ENCODE results near the gene DNAJC3.
"Not testable (repeated sequence)": the region's sequence is repeated elsewhere in the genome, so short reads cannot be mapped to it uniquely, and the experiment has no call there.

DNAJC3 gene

DNA sequence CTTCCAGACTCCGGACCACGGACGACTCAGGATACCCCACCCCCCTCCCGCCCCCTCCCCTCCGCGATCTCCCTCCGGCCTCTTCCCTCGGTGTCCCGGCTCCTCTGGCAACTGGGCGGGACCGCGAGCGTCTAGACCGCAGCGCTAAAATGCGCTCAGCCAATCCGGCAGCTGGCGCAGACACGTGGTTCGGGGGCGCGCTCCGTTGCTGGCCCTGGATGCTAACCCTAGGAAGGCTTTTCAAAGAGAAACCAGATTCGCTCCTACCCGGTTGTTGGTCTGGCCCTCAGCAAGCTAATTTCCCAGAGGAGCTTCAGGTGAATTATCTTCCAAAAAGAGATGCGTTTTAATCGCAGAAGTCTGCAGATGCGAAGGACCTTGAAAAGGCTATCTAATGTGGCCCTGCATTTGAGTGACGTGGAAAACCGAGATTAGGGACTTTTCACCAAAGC lies 32.3 kb upstream of the DNAJC3 start, which contains the start of gene DZIP1:
Gene DZIP1 (minus strand): TSS at position 106 of the 452 bp plus-strand sequence. CDS start 2,677 bp downstream, outside the sequence.
- H3K36me3 ChIP-seq (ENCODE audit: control insufficient read depth, insufficient read depth, low read length): no peaks in the 10 kb centered on the region
- peak within 1 kb of the TSS; percentile 76 for H3K4me3 ChIP-seq (ENCODE audit: low read depth, low read length)
- peaks cover 21% of the 10 kb centered on the region for H3K27me3 ChIP-seq (ENCODE audit: control insufficient read depth, insufficient read depth, low read length)
- no peaks in the 10 kb centered on the region for H3K4me1 ChIP-seq (ENCODE audit: control insufficient read depth, insufficient read depth, low read length)
- peak within 1 kb of the TSS; percentile 47 for H3K9ac ChIP-seq (ENCODE audit: low read depth, low read length)
- H3K9me3 ChIP-seq (ENCODE audit: control insufficient read depth, insufficient read depth, low read length): no peaks in the 10 kb centered on the region

DNA sequence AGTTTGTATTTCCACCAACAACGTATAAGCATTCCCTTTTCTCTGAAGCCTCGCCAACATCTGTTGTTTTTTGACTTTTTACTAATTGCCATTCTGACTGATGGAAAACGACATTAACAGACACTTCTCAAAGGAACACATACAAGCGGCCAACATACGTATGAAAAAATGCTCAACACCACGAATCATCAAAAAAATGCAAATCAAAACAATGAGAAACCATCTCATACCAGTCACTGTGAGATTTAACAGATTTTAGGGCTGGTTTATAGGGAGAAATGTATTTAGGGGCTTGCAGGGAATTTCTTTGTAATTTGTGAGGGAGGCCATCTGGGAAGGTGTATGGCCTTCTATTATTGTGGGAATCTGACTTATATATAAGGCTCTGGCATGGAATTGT lies 29.6 kb upstream of the DNAJC3 start:
- Histone ChIP-seq H3K4me3 (ENCODE audit: low read depth, low read length) (no peak overlapping the region), H3K27me3 (ENCODE audit: control insufficient read depth, insufficient read depth, low read length) (peaks cover 16% of the 10 kb centered on the region), H3K4me1 (ENCODE audit: control insufficient read depth, insufficient read depth, low read length) (no peaks in the 10 kb centered on the region), H3K9ac (ENCODE audit: low read depth, low read length) (no peak overlapping the region), H3K36me3 (ENCODE audit: control insufficient read depth, insufficient read depth, low read length) (no peaks in the 10 kb centered on the region), H3K9me3 (ENCODE audit: control insufficient read depth, insufficient read depth, low read length) (no peaks in the 10 kb centered on the region)

DNA sequence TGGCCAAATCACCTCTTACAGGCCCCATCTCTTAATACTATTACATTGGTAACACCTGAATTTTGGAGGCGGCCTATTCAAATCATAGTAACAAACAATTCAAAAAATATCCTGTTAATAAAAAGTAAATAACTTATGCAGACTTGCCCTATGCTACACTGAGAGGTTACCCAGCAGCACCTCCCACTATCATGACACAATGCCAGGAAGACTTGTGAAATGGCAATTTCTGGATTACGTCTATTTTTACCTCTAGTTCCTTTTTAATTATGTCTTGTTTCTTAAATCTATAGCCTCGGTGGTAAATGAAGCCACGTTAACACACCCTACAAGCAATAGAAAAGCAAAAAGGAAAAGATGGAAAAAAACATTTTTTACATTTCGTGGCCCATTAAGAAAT lies 26.2 kb upstream of the DNAJC3 start:
- H3K27me3 ChIP-seq (ENCODE audit: control insufficient read depth, insufficient read depth, low read length): no peaks in the 10 kb centered on the region
- no peak overlapping the region for H3K4me3 ChIP-seq (ENCODE audit: low read depth, low read length)
- peaks cover 4% of the 10 kb centered on the region for H3K4me1 ChIP-seq (ENCODE audit: control insufficient read depth, insufficient read depth, low read length)
- no peaks in the 10 kb centered on the region for H3K36me3 ChIP-seq (ENCODE audit: control insufficient read depth, insufficient read depth, low read length)
- no peak overlapping the region for H3K9ac ChIP-seq (ENCODE audit: low read depth, low read length)
- H3K9me3 ChIP-seq (ENCODE audit: control insufficient read depth, insufficient read depth, low read length): no peaks in the 10 kb centered on the region

GRCh38 chr13:95652244-95652764 lies 24.6 kb upstream of the DNAJC3 start:
- Histone ChIP-seq H3K36me3 (ENCODE audit: control insufficient read depth, insufficient read depth, low read length) (no peaks in the 10 kb centered on the region), H3K27me3 (ENCODE audit: control insufficient read depth, insufficient read depth, low read length) (no peaks in the 10 kb centered on the region)

DNA sequence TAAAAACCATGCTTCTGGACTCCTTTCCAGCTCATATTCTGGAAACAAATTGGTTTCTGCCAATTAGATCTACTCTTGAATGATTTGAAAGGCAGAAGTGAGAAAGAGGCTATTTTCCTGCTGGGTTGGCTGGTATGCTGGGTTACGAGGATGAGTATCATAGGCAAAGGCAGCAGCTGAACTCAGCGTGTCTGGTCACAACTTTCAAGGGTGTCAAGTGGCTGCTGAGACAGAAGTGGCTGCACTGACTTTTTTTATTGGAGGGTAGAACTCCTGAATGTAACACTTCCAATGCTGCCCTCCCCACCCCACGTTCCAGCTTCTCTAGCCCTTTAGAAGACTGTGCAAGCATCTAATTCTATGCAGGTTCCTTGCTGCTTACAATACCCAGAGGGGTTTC lies 24.1 kb upstream of the DNAJC3 start:
- Histone ChIP-seq H3K36me3 (ENCODE audit: control insufficient read depth, insufficient read depth, low read length) (no peaks in the 10 kb centered on the region), H3K9ac (ENCODE audit: low read depth, low read length) (no peak overlapping the region), H3K27me3 (ENCODE audit: control insufficient read depth, insufficient read depth, low read length) (no peaks in the 10 kb centered on the region), H3K4me3 (ENCODE audit: low read depth, low read length) (no peak overlapping the region), H3K4me1 (ENCODE audit: control insufficient read depth, insufficient read depth, low read length) (peaks cover 4% of the 10 kb centered on the region), H3K9me3 (ENCODE audit: control insufficient read depth, insufficient read depth, low read length) (no peaks in the 10 kb centered on the region)

More at GRCh38 chr13:95652244-95652764, 24.6 kb upstream of the DNAJC3 start:
- H3K9me3 ChIP-seq (ENCODE audit: control insufficient read depth, insufficient read depth, low read length): no peaks in the 10 kb centered on the region
- peaks cover 4% of the 10 kb centered on the region for H3K4me1 ChIP-seq (ENCODE audit: control insufficient read depth, insufficient read depth, low read length)
- no peak overlapping the region for H3K9ac ChIP-seq (ENCODE audit: low read depth, low read length)
- no peak overlapping the region for H3K4me3 ChIP-seq (ENCODE audit: low read depth, low read length)

DNA sequence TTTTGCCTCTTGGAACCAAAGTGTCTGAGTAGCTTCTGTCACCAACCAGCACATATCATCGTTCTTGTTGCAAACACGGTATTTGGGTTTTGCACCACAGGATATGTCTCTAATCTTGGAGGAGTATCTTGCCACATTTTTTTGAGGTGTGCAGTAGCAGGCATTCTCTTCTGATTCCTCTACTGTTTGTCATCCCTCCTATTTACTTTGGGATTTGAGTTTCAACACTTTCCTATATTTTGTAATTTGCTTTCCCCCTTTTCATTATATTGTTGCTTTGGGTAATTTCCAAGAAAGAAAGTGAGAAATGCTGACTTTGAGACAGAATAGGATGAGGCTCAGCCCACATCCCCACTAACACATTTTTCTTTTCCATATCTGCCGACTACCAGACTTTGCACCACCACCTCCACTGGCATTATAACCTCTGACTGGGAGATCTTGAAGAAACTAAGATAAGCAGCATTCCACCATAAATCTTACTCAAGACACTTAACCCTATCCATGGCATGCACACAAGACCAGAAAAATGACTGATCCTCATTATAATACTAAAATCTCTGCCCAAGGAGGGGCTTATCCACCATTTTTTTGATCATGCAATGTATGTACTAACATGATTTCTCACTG lies 20.4 kb upstream of the DNAJC3 start:
- H3K27me3 ChIP-seq (ENCODE audit: control insufficient read depth, insufficient read depth, low read length): no peaks in the 10 kb centered on the region
- peaks cover 4% of the 10 kb centered on the region for H3K4me1 ChIP-seq (ENCODE audit: control insufficient read depth, insufficient read depth, low read length)
- no peaks in the 10 kb centered on the region for H3K9me3 ChIP-seq (ENCODE audit: control insufficient read depth, insufficient read depth, low read length)
- H3K36me3 ChIP-seq (ENCODE audit: control insufficient read depth, insufficient read depth, low read length): no peaks in the 10 kb centered on the region
- no peak overlapping the region for H3K4me3 ChIP-seq (ENCODE audit: low read depth, low read length)
- H3K9ac ChIP-seq (ENCODE audit: low read depth, low read length): no peak overlapping the region

- Histone ChIP-seq H3K4me1 (ENCODE audit: control insufficient read depth, insufficient read depth, low read length) (no peaks in the 10 kb centered on the region), H3K27me3 (ENCODE audit: control insufficient read depth, insufficient read depth, low read length) (no peaks in the 10 kb centered on the region), H3K36me3 (ENCODE audit: control insufficient read depth, insufficient read depth, low read length) (no peaks in the 10 kb centered on the region), H3K9ac (ENCODE audit: low read depth, low read length) (no peak overlapping the region), H3K9me3 (ENCODE audit: control insufficient read depth, insufficient read depth, low read length) (no peaks in the 10 kb centered on the region), H3K4me3 (ENCODE audit: low read depth, low read length) (no peak overlapping the region)
Measured at GRCh38 chr13:95659500-95659899, 17.4 kb upstream of the DNAJC3 start.

DNA sequence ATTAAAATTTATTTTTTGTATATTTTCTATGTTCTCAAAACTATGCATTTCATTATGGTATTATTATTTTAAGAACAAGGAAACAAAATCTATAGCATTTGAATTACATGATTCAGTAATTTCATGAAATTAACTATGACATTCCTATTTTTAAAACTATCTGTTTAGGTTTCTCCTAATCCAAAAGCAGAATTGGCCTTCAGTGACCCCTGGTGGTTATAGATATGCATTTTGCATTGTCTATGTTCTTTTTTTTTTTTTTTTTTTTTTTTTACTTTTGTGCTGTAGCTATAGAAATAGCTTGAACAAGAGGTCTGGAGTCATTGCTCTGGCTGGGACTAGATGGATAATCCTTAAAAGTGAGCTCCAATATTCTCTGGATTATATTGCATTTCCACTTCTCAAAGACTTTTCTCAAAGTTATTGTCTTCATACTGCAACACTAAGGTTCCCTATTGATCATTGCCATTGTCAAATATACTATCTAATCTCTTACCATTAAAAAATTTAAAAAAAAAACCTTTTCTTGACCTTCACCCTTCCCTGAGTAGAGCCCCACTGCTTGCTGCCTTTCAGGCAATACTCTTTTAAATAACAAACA lies 15.9 kb upstream of the DNAJC3 start:
- H3K27me3 ChIP-seq (ENCODE audit: control insufficient read depth, insufficient read depth, low read length): no peaks in the 10 kb centered on the region
- no peak overlapping the region for H3K9ac ChIP-seq (ENCODE audit: low read depth, low read length)
- H3K4me1 ChIP-seq (ENCODE audit: control insufficient read depth, insufficient read depth, low read length): no peaks in the 10 kb centered on the region
- H3K4me3 ChIP-seq (ENCODE audit: low read depth, low read length): no peak overlapping the region
- no peaks in the 10 kb centered on the region for H3K9me3 ChIP-seq (ENCODE audit: control insufficient read depth, insufficient read depth, low read length)
- H3K36me3 ChIP-seq (ENCODE audit: control insufficient read depth, insufficient read depth, low read length): no peaks in the 10 kb centered on the region

- not testable (repeated sequence) for H3K27me3 ChIP-seq (ENCODE audit: control insufficient read depth, insufficient read depth, low read length); H3K36me3 ChIP-seq (ENCODE audit: control insufficient read depth, insufficient read depth, low read length); H3K4me3 ChIP-seq (ENCODE audit: low read depth, low read length); H3K4me1 ChIP-seq (ENCODE audit: control insufficient read depth, insufficient read depth, low read length); H3K9me3 ChIP-seq (ENCODE audit: control insufficient read depth, insufficient read depth, low read length); H3K9ac ChIP-seq (ENCODE audit: low read depth, low read length)
Measured at GRCh38 chr13:95667235-95667634, 9.7 kb upstream of the DNAJC3 start.

DNA sequence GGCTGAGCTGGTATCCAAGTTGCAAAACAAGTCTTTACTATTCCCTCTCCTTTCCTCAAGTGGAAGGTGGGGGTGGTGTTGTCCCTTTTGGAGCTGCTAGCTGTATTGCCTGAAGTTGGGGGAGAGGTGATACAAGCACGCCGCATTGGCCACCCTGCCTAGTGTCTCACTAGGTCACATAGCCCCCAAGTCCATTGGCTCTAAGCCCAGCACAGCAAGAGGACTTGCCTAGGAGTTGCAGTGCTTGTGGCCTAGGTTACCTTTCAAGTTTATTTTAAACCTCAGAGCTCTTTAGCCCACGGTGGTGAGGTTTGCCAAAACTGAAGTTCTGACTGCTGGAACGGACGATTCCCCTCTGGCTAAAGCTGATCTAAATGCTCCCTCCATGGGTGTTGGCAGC lies 5.3 kb upstream of the DNAJC3 start:
- Histone ChIP-seq H3K9ac (ENCODE audit: low read depth, low read length) (no peak overlapping the region), H3K36me3 (ENCODE audit: control insufficient read depth, insufficient read depth, low read length) (no peaks in the 10 kb centered on the region)

DNA sequence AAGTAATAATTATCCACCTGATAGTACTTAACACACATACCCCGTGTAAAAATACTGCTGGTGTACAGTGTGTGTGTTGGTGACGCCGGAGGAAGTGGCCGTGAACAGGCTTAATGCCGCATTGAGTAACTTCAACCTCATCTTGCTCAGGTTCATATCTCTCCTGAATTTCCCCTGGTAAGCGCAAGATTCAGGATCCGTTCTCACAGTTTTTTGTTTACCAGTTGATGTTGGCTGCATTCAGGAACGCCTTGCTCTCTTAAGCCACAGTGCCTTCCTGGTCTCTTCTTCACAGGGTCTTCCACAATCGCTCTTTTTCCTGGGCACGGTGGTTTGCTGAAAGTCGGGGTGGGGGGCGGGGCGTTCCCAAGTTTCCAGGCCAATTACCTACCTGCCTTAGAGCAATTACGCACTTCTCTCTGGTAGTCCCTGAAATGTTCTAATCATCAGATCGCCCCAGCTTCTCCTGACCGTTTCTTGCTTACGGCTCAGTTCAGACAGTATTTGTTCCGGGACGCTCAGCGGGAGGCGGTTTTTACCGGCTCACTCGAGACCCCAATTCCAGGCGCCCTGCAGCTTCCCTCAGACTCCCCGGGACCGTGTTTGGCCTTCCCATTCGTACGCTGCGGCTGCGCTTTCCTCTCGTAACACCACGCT lies 706 bp upstream of the DNAJC3 start:
- peak overlapping the region; percentile 75 for H3K4me3 ChIP-seq (ENCODE audit: low read depth, low read length)
- no peaks in the 10 kb centered on the region for H3K4me1 ChIP-seq (ENCODE audit: control insufficient read depth, insufficient read depth, low read length)
- H3K9me3 ChIP-seq (ENCODE audit: control insufficient read depth, insufficient read depth, low read length): no peaks in the 10 kb centered on the region
- no peaks in the 10 kb centered on the region for H3K27me3 ChIP-seq (ENCODE audit: control insufficient read depth, insufficient read depth, low read length)
- H3K36me3 ChIP-seq (ENCODE audit: control insufficient read depth, insufficient read depth, low read length): no peaks in the 10 kb centered on the region
- peak overlapping the region; percentile 84 for H3K9ac ChIP-seq (ENCODE audit: low read depth, low read length)

More for the DNA sequence above, 5.3 kb upstream of the DNAJC3 start:
- H3K4me3 ChIP-seq (ENCODE audit: low read depth, low read length): no peak overlapping the region
- no peaks in the 10 kb centered on the region for H3K27me3 ChIP-seq (ENCODE audit: control insufficient read depth, insufficient read depth, low read length)
- no peaks in the 10 kb centered on the region for H3K4me1 ChIP-seq (ENCODE audit: control insufficient read depth, insufficient read depth, low read length)
- H3K9me3 ChIP-seq (ENCODE audit: control insufficient read depth, insufficient read depth, low read length): peaks cover 6% of the 10 kb centered on the region
